ENCODE measurements around the gene TMEM164.

The TMEM164 gene

GRCh38 chrX:110081740-110082139 lies 78.8 kb downstream of the TMEM164 start:
- peak; percentile 8 for DNase-seq (ENCODE audit: low spot score)
- POLR2A ChIA-PET (ENCODE audit: low non-redundant PET) = no interaction called here
- CTCF ChIA-PET = interaction anchor here (0.6 kb wide), 1 partner anchor 388 kb away, joined by 3 read pairs; no protein-coding TSS in a partner anchor
- H3K27ac ChIP-seq = peak overlapping the region; percentile 91
- TF ChIP-seq CTCF (conservative IDR thresholded peaks at IDR 0.05; ENCODE audit: low read depth) = no peak

GRCh38 chrX:110082161-110082560 lies 79.2 kb downstream of the TMEM164 start:
- TF ChIP-seq CTCF (conservative IDR thresholded peaks at IDR 0.05; ENCODE audit: low read depth) = no peak
- POLR2A ChIA-PET (ENCODE audit: low non-redundant PET) = no interaction called here
- CTCF ChIA-PET = no interaction called here
- H3K27ac ChIP-seq = peak overlapping the region; percentile 91
- DNase-seq (ENCODE audit: low spot score) = peak; percentile 11

GRCh38 chrX:110086162-110086915 lies 83.4 kb downstream of the TMEM164 start:
- no peak for TF ChIP-seq CTCF (conservative IDR thresholded peaks at IDR 0.05; ENCODE audit: low read depth)
- ChIA-PET CTCF (interaction anchor here (1.0 kb wide), 1 partner anchor 60 kb away, joined by 3 read pairs; no protein-coding TSS in a partner anchor), POLR2A (ENCODE audit: low non-redundant PET) (no interaction called here)
- no peak for DNase-seq (ENCODE audit: low spot score)
- H3K27ac ChIP-seq = no peak overlapping the region

- POLR2A ChIA-PET (ENCODE audit: low non-redundant PET) = no interaction called here
- DNase-seq (ENCODE audit: low spot score) = peak; percentile 68
- H3K27ac ChIP-seq = peak overlapping the region; percentile 85
- CTCF ChIA-PET = interaction anchor here (0.5 to 1.0 kb wide), 2 partner anchors 12 to 60 kb away, joined by 3 read pairs; no protein-coding TSS in a partner anchor
- no peak for TF ChIP-seq CTCF (conservative IDR thresholded peaks at IDR 0.05; ENCODE audit: low read depth)
These were observed 84.1 kb downstream of the TMEM164 start for GRCh38 chrX:110086916-110087484.

GRCh38 chrX:110087485-110088356 lies 84.8 kb downstream of the TMEM164 start:
- CTCF ChIA-PET = interaction anchor here (0.5 to 1.0 kb wide), 2 partner anchors 13 to 59 kb away, joined by 3 read pairs; no protein-coding TSS in a partner anchor
- no peak for TF ChIP-seq CTCF (conservative IDR thresholded peaks at IDR 0.05; ENCODE audit: low read depth)
- DNase-seq (ENCODE audit: low spot score) = peak; percentile 85
- H3K27ac ChIP-seq = peak overlapping the region; percentile 85
- POLR2A ChIA-PET (ENCODE audit: low non-redundant PET) = no interaction called here

Measured in RWPE1 (cell line).